CD4-positive, alpha-beta T cell (primary cell): Measurements from ENCODE around the gene RAPGEF1. TPM values are rescaled to one million over a fixed set of nuclear protein-coding genes. Genes with fewer than 3 reads are reported as not detected.

Experiments used
- ATAC-seq: fragments of 200-7000 bp; cut with Tn5 transposase; one replicate; pipeline ENCODE4 v1.10.0; 2022; ENCODE audit warnings: mild to moderate bottlenecking; ENCODE audit not compliant: poor library complexity
- CTCF ChIA-PET: fragments of 350-600 bp; sonication (Branson Sonifier 250); formaldehyde crosslinking; loops from one replicate; lab custom pipeline; 2021; ENCODE audit warnings: antibody characterized with exemption, inconsistent platforms; lab: Charles Lee
- POLR2A ChIA-PET: fragments of 350-600 bp; sonication (Branson Sonifier 250); formaldehyde crosslinking; loops from one replicate; lab custom pipeline; 2021; ENCODE audit warnings: antibody characterized with exemption, inconsistent platforms; lab: Charles Lee
- DNase-seq, 14 experiments: peaks; one replicate each; pipeline ENCODE4 v3.0.0-alpha.2; 2013 to 2020; ENCODE audit warnings: mixed read lengths in 2 of 14
- H3K27ac ChIP-seq, 2 donors: one replicate each; pipeline versions ENCODE4 v1.5.1 to v1.7.0; 2013; ENCODE audit warnings: low read length in 2 of 2, low read depth in 1 of 2, mild to moderate bottlenecking in 1 of 2
- H3K27me3 ChIP-seq, 2 experiments: 1 replicate in 1 of 2; 2 replicates in 1 of 2; pipeline versions ENCODE4 v1.6.1 to v1.7.0; 2013; ENCODE audit warnings: low read length in 2 of 2, control low read depth in 1 of 2, mild to moderate bottlenecking in 1 of 2, moderate library complexity in 1 of 2; ENCODE audit not compliant: insufficient read depth in 2 of 2, control insufficient read depth in 1 of 2
- H3K36me3 ChIP-seq: one replicate; pipeline ENCODE4 v1.6.1; 2013; ENCODE audit warnings: low read length, control low read depth; ENCODE audit not compliant: insufficient read depth
- H3K4me1 ChIP-seq: one replicate; pipeline ENCODE4 v1.6.1; 2013; ENCODE audit warnings: low read length, control low read depth; ENCODE audit not compliant: insufficient read depth
- H3K4me3 ChIP-seq: one replicate; pipeline ENCODE4 v1.5.1; 2013; ENCODE audit warnings: mild to moderate bottlenecking, low read length, moderate library complexity
- H3K9me3 ChIP-seq, 2 experiments: 1 replicate in 1 of 2; 2 replicates in 1 of 2; pipeline versions ENCODE4 v1.6.1 to v1.7.0; 2013; ENCODE audit warnings: low read length in 2 of 2, mild to moderate bottlenecking in 2 of 2, control low read depth in 1 of 2, moderate library complexity in 1 of 2; ENCODE audit not compliant: control insufficient read depth in 1 of 2, insufficient read depth in 1 of 2
- H3K27ac Mint-ChIP-seq: one replicate; pipeline ENCODE4 v1.8.0; 2020; ENCODE audit warnings: mixed read lengths
- H3K27me3 Mint-ChIP-seq: one replicate; pipeline ENCODE4 v1.8.0; 2021; ENCODE audit warnings: mixed read lengths
- H3K36me3 Mint-ChIP-seq: one replicate; pipeline ENCODE4 v1.8.0; 2021; ENCODE audit warnings: low read depth, mixed read lengths
- H3K4me1 Mint-ChIP-seq: one replicate; pipeline ENCODE4 v1.8.0; 2021; ENCODE audit warnings: low read depth, mixed read lengths
- H3K4me3 Mint-ChIP-seq: one replicate; pipeline ENCODE4 v1.8.0; 2020; ENCODE audit warnings: mild to moderate bottlenecking, mixed read lengths
- H3K9me3 Mint-ChIP-seq: one replicate; pipeline ENCODE4 v1.8.0; 2020; ENCODE audit warnings: mixed read lengths
- intact Hi-C, 2 experiments: fragments of 100-400 bp; cut with DNase I in 1 of 2; cut with micrococcal nuclease in 1 of 2; formaldehyde crosslinking; loops; one replicate each; pipeline versions ENCODE4 v1.15.1 to v1.9.0; 2023 to 2025; cut with DNase I, micrococcal nuclease
- total RNA-seq, 174 experiments: library from RNA in 2 of 174; stranded (reverse) in 2 of 174; gene quantifications; one replicate each; pipeline ENCODE4 v1.2.3 and lab custom pipeline; 2021 to 2026
- TF ChIP-seq, protein P1 (sequence below): fragments of 200-600 bp; IDR thresholded peaks from one replicate; pipeline ENCODE4 v1.8.0; 2022; ENCODE audit warnings: antibody characterized with exemption, mild to moderate bottlenecking

The RAPGEF1 gene
- total RNA-seq, 2 experiments from 2014 or later, result 130 to 134 TPM

DNA sequence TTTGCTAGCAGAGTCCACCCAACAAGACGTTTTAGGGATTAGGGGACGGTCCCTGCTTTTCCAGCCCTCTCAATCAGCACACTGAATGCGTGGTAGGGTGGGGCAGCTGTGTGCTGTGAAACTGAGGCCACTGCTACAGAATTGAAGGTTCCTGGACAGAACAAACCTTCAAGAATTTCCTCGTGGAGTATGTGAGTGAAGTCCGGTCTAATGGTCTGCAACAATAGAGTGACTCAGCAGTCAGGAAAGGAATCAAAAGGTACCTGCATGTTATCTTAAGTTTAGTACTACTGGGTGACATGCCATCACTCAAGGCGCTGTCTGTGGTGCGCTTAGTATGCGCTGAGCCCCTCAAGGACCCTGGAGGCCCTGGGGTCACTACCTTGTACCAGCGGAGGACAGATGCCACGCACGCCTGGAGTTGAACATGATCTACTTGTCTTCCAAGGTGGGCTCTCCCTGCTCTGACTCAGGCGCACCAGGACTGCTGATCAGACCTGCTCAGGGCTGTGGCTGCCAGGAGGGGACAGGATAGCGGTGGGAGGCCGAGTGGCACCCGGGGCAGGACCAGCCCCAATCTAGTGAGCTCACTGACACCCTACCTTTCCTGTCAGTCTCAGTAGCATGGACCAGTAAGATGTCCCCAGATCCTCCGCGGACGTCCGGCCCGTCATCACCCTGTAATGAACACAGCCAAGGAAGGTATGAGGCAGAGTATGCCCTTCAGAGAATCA is 144.0 kb downstream of the RAPGEF1 start:
- peaks cover 10% of the 10 kb centered on the region for H3K4me1 Mint-ChIP-seq
- H3K27me3 ChIP-seq, result no peaks in the 10 kb centered on the region
- H3K27ac ChIP-seq, result no peak overlapping the region
- ATAC-seq, result no peak
- H3K36me3 Mint-ChIP-seq, result peaks cover 76% of the 10 kb centered on the region
- H3K9me3 Mint-ChIP-seq, result no peaks in the 10 kb centered on the region
- H3K27ac Mint-ChIP-seq, result no peak overlapping the region
- peaks cover 78% of the 10 kb centered on the region for H3K36me3 ChIP-seq
- TF ChIP-seq, protein P1, sequence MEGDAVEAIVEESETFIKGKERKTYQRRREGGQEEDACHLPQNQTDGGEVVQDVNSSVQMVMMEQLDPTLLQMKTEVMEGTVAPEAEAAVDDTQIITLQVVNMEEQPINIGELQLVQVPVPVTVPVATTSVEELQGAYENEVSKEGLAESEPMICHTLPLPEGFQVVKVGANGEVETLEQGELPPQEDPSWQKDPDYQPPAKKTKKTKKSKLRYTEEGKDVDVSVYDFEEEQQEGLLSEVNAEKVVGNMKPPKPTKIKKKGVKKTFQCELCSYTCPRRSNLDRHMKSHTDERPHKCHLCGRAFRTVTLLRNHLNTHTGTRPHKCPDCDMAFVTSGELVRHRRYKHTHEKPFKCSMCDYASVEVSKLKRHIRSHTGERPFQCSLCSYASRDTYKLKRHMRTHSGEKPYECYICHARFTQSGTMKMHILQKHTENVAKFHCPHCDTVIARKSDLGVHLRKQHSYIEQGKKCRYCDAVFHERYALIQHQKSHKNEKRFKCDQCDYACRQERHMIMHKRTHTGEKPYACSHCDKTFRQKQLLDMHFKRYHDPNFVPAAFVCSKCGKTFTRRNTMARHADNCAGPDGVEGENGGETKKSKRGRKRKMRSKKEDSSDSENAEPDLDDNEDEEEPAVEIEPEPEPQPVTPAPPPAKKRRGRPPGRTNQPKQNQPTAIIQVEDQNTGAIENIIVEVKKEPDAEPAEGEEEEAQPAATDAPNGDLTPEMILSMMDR, result no peak
- no peak overlapping the region for H3K4me3 Mint-ChIP-seq
- intact Hi-C loops, result loop anchor here in 1 of 2 experiments (10.0 kb wide), 1 partner anchor 649 kb away; no protein-coding TSS in a partner anchor
- DNase-seq, result no peak
- ChIA-PET POLR2A (no interaction called here), CTCF (no interaction called here)
- H3K9me3 ChIP-seq, result no peaks in the 10 kb centered on the region
- H3K4me3 ChIP-seq, result no peak overlapping the region
- no peaks in the 10 kb centered on the region for H3K27me3 Mint-ChIP-seq
- H3K4me1 ChIP-seq, result peaks cover 15% of the 10 kb centered on the region

DNA sequence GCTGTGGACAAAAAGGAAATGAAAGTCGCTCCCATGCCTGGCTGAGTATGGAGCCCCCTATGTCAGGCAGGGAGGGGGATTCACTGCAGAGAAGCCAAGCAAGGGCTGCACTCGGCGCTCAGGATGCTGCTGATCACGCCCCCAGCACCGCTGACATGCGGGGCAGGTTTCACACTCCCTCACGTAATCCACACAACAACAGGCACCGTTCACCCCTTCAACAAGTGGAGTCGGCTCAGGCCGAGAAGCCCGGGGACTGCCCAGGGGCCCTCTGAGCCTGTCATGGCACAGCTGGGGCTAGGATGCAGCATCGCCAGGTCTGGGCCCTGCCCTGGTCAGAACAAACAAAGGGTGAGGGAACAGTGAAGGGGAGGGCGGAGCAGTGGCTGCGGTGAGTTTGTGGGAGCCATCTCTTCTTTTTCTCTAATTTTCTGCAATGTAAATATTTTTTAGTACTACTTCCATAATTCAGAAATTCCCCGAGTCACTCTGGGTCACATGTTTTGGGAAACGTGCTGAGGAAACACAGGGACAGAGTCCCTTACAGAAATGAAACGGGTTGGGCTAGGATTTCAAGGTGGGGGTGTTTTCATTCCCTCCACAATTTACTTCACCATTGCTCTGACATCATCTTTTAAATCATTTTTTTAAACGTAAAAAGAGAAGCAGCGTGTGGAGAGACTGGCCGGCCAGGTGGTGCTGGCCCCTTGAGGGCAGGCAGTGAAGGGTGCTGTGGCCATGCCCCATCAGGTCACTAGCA is 144.8 kb downstream of the RAPGEF1 start:
- no peaks in the 10 kb centered on the region for H3K27me3 Mint-ChIP-seq
- no peaks in the 10 kb centered on the region for H3K9me3 Mint-ChIP-seq
- Histone ChIP-seq H3K9me3 (no peaks in the 10 kb centered on the region), H3K4me3 (no peak overlapping the region), H3K27ac (no peak overlapping the region), H3K27me3 (no peaks in the 10 kb centered on the region), H3K4me1 (peaks cover 23% of the 10 kb centered on the region), H3K36me3 (peaks cover 78% of the 10 kb centered on the region)
- DNase-seq, result no peak
- H3K36me3 Mint-ChIP-seq, result peaks cover 78% of the 10 kb centered on the region
- no peak overlapping the region for H3K4me3 Mint-ChIP-seq
- TF ChIP-seq, protein P1, result no peak
- H3K4me1 Mint-ChIP-seq, result peaks cover 18% of the 10 kb centered on the region
- CTCF ChIA-PET, result no interaction called here
- no peak for ATAC-seq
- no peak overlapping the region for H3K27ac Mint-ChIP-seq
- intact Hi-C loops, result loop anchor here (5.0 to 10.0 kb wide), 3 partner anchors 62 to 650 kb away; no protein-coding TSS in a partner anchor
- POLR2A ChIA-PET, result no interaction called here

DNA sequence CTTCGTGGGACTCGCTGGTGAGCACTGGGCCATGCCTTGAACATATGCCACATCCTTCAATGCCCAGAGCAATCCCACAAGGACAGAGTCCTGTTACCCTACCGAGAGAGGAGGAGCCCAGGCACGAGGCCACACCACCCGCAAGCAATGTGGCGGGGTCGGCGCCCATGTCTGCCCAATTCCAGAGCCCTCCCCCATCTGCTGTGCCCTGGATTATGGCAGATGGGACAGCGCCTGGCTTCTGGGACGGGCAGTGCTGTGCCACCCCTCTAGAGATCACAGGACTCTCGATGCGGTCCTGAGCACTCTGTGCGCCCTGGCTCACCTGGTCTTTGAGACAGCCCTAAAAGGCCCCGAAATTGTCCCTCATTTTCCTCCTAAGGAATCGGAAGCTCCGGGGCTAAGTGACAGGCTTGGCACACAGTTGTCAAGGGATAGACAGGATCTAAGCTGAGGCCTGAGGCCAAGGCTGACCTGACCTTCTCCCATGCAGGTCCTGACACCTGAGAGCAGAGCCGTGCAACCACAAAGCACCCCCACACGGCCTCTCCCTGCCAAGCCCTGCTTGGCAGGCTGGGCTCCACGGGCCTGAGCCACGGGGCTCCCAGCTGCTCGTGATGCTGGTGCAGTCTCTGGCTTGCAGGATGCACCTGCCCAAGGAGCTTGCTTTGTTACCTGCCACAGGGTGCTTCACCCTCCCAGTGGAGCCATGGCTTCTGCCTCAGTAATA is 145.8 kb downstream of the RAPGEF1 start:
- no peaks in the 10 kb centered on the region for H3K27me3 Mint-ChIP-seq
- ChIA-PET CTCF (no interaction called here), POLR2A (no interaction called here)
- H3K9me3 Mint-ChIP-seq, result no peaks in the 10 kb centered on the region
- Histone ChIP-seq H3K4me3 (no peak overlapping the region), H3K27ac (no peak overlapping the region), H3K36me3 (peaks cover 80% of the 10 kb centered on the region), H3K4me1 (peaks cover 26% of the 10 kb centered on the region), H3K27me3 (no peaks in the 10 kb centered on the region), H3K9me3 (no peaks in the 10 kb centered on the region)
- TF ChIP-seq, protein P1, result no peak
- no peak overlapping the region for H3K27ac Mint-ChIP-seq
- DNase-seq, result no peak
- H3K36me3 Mint-ChIP-seq, result peaks cover 68% of the 10 kb centered on the region
- intact Hi-C loops, result loop anchor here (5.0 to 10.0 kb wide), 3 partner anchors 63 to 651 kb away; no protein-coding TSS in a partner anchor
- H3K4me1 Mint-ChIP-seq, result peaks cover 19% of the 10 kb centered on the region
- H3K4me3 Mint-ChIP-seq, result no peak overlapping the region
- ATAC-seq, result no peak
